H1 (cell line): ENCODE measurements around the gene LTBP1. TPM values are rescaled to one million over a fixed set of nuclear protein-coding genes. Genes with fewer than 3 reads are reported as not detected.

Experiments
- CTCF ChIA-PET: fragments of 300-600 bp; sonication (Branson Sonifier 250); formaldehyde crosslinking; loops from one replicate; lab custom pipeline; 2021; ENCODE audit not compliant: partially characterized antibody; lab: Charles Lee
- POLR2A ChIA-PET: fragments of 300-600 bp; sonication (Branson Sonifier 250); formaldehyde crosslinking; loops from one replicate; lab custom pipeline; 2021; ENCODE audit warnings: inconsistent platforms; ENCODE audit not compliant: partially characterized antibody; lab: Charles Lee
- DNase-seq, 2 experiments: peaks; one replicate each; pipeline versions ENCODE4 v3.0.0 to v3.0.0-alpha.2; 2010 to 2022; ENCODE audit warnings: low spot score in 2 of 2, low read depth in 1 of 2, mixed read lengths in 1 of 2
- FAIRE-seq: peaks from 2 replicates; lab custom pipeline; 2011; peaks lifted over from hg19 to GRCh38; lab: Jason Lieb, UNC
- H2AFZ ChIP-seq: 2 replicates; pipeline ENCODE4 v1.8.1; 2012; ENCODE audit warnings: low read length, inconsistent platforms
- H2AK5ac ChIP-seq: 2 replicates; pipeline ENCODE4 v1.6.1; 2013; ENCODE audit warnings: low read depth, low read length
- H2BK120ac ChIP-seq: replicated peaks from 2 replicates; pipeline ENCODE3; 2013; ENCODE audit warnings: low read depth, low read length, inconsistent platforms
- H2BK12ac ChIP-seq: 2 replicates; pipeline ENCODE4 v1.6.1; 2013; ENCODE audit warnings: low read depth, low read length
- H2BK15ac ChIP-seq: 2 replicates; pipeline ENCODE4 v1.6.1; 2013; ENCODE audit warnings: low read length
- H2BK20ac ChIP-seq: 2 replicates; pipeline ENCODE4 v1.6.1; 2013; ENCODE audit warnings: low read length
- H2BK5ac ChIP-seq: 2 replicates; pipeline ENCODE4 v1.6.1; 2013; ENCODE audit warnings: low read depth, low read length
- H3K14ac ChIP-seq: 2 replicates; pipeline ENCODE4 v1.6.1; 2013; ENCODE audit warnings: inconsistent platforms; ENCODE audit not compliant: insufficient read length
- H3K18ac ChIP-seq: 2 replicates; pipeline ENCODE4 v1.6.1; 2013; ENCODE audit warnings: low read length; ENCODE audit errors: extremely low read depth
- H3K23ac ChIP-seq: 2 replicates; pipeline ENCODE4 v1.6.1; 2013; ENCODE audit warnings: inconsistent platforms; ENCODE audit not compliant: insufficient read length
- H3K23me2 ChIP-seq: 2 replicates; pipeline ENCODE4 v1.6.1; 2013; ENCODE audit warnings: low read depth, low read length
- H3K27ac ChIP-seq: 2 replicates; pipeline ENCODE4 v1.6.1; 2011; ENCODE audit warnings: low read depth, low read length, inconsistent platforms
- H3K27me3 ChIP-seq, 4 experiments: replicated peaks in 1 of 4; 1 replicate in 1 of 4; 2 replicates in 3 of 4; pipeline versions ENCODE4 v1.6.1 to v1.8.1; 2011 to 2013; ENCODE audit warnings: low read length in 3 of 4, mild to moderate bottlenecking in 3 of 4, inconsistent platforms in 2 of 4, mixed read lengths in 2 of 4, moderate library complexity in 1 of 4; ENCODE audit not compliant: control insufficient read depth in 3 of 4, insufficient read depth in 3 of 4; ENCODE audit errors: extremely low read depth in 1 of 4
- H3K36me3 ChIP-seq, 4 experiments: 2 replicates each; pipeline versions ENCODE4 v1.6.1 to v1.8.1; 2011 to 2013; ENCODE audit warnings: mild to moderate bottlenecking in 4 of 4, low read length in 3 of 4, moderate library complexity in 2 of 4, control low read depth in 1 of 4, inconsistent platforms in 1 of 4; ENCODE audit not compliant: insufficient read depth in 4 of 4, control insufficient read depth in 2 of 4
- H3K4ac ChIP-seq: replicated peaks from 2 replicates; pipeline ENCODE3; 2013; ENCODE audit warnings: low read length, low read depth, mixed read lengths, inconsistent platforms; ENCODE audit not compliant: insufficient read length
- H3K4me1 ChIP-seq, 4 experiments: replicated peaks in 1 of 4; 1 replicate in 1 of 4; 2 replicates in 3 of 4; pipeline versions ENCODE4 v1.6.1 to v1.8.1; 2011 to 2013; ENCODE audit warnings: low read length in 3 of 4, inconsistent platforms in 2 of 4, mixed read lengths in 1 of 4; ENCODE audit not compliant: insufficient read depth in 4 of 4, control insufficient read depth in 3 of 4
- H3K4me2 ChIP-seq, 2 experiments: 2 replicates each; pipeline versions ENCODE4 v1.6.1 to v1.8.1; 2011 to 2013; ENCODE audit warnings: low read depth in 2 of 2, low read length in 2 of 2, control low read depth in 1 of 2, inconsistent platforms in 1 of 2, mild to moderate bottlenecking in 1 of 2; ENCODE audit not compliant: insufficient read depth in 1 of 2
- H3K4me3 ChIP-seq, 4 experiments: fragments of 200-600, 300-600 bp in 1 of 4; sonication (generic), shearing (Covaris generic), sonication (Bioruptor Twin) in 1 of 4; 2 replicates each; pipeline versions ENCODE4 v1.5.1 to v1.8.1; 2011 to 2016; ENCODE audit warnings: low read length in 4 of 4, low read depth in 3 of 4, control low read depth in 2 of 4, inconsistent platforms in 2 of 4, mild to moderate bottlenecking in 2 of 4, mixed read lengths in 1 of 4, moderate library complexity in 1 of 4; ENCODE audit not compliant: insufficient read depth in 2 of 4; ENCODE audit errors: extremely low read depth in 1 of 4
- H3K56ac ChIP-seq: replicated peaks from 2 replicates; pipeline ENCODE3; 2013; ENCODE audit warnings: low read depth, mild to moderate bottlenecking, mixed read lengths, low read length, inconsistent platforms; ENCODE audit not compliant: insufficient read length
- H3K79me1 ChIP-seq: 2 replicates; pipeline ENCODE4 v1.6.1; 2013; ENCODE audit warnings: low read depth, low read length, control low read depth
- H3K79me2 ChIP-seq, 2 experiments: 2 replicates each; pipeline versions ENCODE4 v1.6.1 to v1.8.1; 2012 to 2013; ENCODE audit warnings: low read length in 2 of 2, mild to moderate bottlenecking in 2 of 2, inconsistent platforms in 1 of 2; ENCODE audit not compliant: insufficient read depth in 2 of 2, control insufficient read depth in 1 of 2
- H3K9ac ChIP-seq, 4 experiments: replicated peaks in 1 of 4; 1 replicate in 1 of 4; 2 replicates in 3 of 4; pipeline versions ENCODE4 v1.6.1 to v1.8.1; 2011 to 2013; ENCODE audit warnings: low read depth in 3 of 4, low read length in 3 of 4, control low read depth in 2 of 4, mild to moderate bottlenecking in 2 of 4, moderate library complexity in 2 of 4, inconsistent platforms in 1 of 4; ENCODE audit errors: extremely low read depth in 1 of 4
- H3K9me3 ChIP-seq, 2 experiments: 2 replicates each; pipeline versions ENCODE4 v1.6.1 to v1.8.1; 2012 to 2013; ENCODE audit warnings: mild to moderate bottlenecking in 2 of 2, moderate library complexity in 2 of 2, control low read depth in 1 of 2, inconsistent platforms in 1 of 2, low read depth in 1 of 2, low read length in 1 of 2, mixed read lengths in 1 of 2; ENCODE audit not compliant: insufficient read depth in 2 of 2
- H4K20me1 ChIP-seq, 2 experiments: replicated peaks in 1 of 2; 2 replicates each; pipeline versions ENCODE3 to v1.8.1; 2011 to 2013; ENCODE audit warnings: inconsistent platforms in 2 of 2, low read length in 2 of 2, mild to moderate bottlenecking in 1 of 2; ENCODE audit not compliant: insufficient read depth in 2 of 2, control insufficient read depth in 1 of 2
- H4K5ac ChIP-seq: 2 replicates; pipeline ENCODE4 v1.6.1; 2013; ENCODE audit warnings: low read length, low read depth, mixed read lengths, inconsistent platforms; ENCODE audit not compliant: insufficient read length
- H4K8ac ChIP-seq: 2 replicates; pipeline ENCODE4 v1.8.0; 2013; ENCODE audit warnings: mild to moderate bottlenecking, moderate library complexity, low read length, inconsistent platforms; ENCODE audit not compliant: insufficient read depth; ENCODE audit errors: extremely low read depth
- H4K91ac ChIP-seq: replicated peaks from 2 replicates; pipeline ENCODE3; 2013; ENCODE audit warnings: low read length, mixed read lengths, inconsistent platforms; ENCODE audit not compliant: insufficient read length
- CBX8 ChIP-seq: fragments of 300-800, 300-1000 bp; sonication (generic); IDR thresholded peaks from 2 replicates; pipeline ENCODE4 v1.7.1; 2016; ENCODE audit warnings: low read depth, low read length, borderline replicate concordance
- NANOG ChIP-seq: IDR thresholded peaks from 2 replicates; pipeline ENCODE4 v1.6.1; 2011; ENCODE audit warnings: low read length, low read depth, mild to moderate bottlenecking, inconsistent platforms; ENCODE audit not compliant: insufficient read depth, poor library complexity, severe bottlenecking
- TAF7 ChIP-seq: optimal IDR thresholded peaks from 2 replicates; pipeline ENCODE3; 2011; ENCODE audit warnings: low read depth, mild to moderate bottlenecking, inconsistent platforms, low read length, moderate library complexity, borderline replicate concordance
- WGBS, 2 experiments: shearing (Covaris generic) in 1 of 2; methylation state at CpG; one replicate each; pipeline versions ENCODE4 v1.1.6 to v1.1.7; 2013 to 2015; ENCODE audit warnings: low lambda C conversion rate in 2 of 2, mixed read lengths in 2 of 2, inconsistent platforms in 1 of 2, low coverage in 1 of 2, missing lambda C conversion rate in 1 of 2; ENCODE audit not compliant: insufficient replicate concordance in 2 of 2, insufficient coverage in 1 of 2, insufficient read length in 1 of 2; ENCODE audit errors: extremely low coverage in 1 of 2, missing lambda C conversion rate in 1 of 2; 5-methylcytosine and 5-hydroxymethylcytosine counted together
- polyA plus RNA-seq, 7 experiments: library from polyadenylated mRNA; depleted of rRNA in 3 of 7; stranded (reverse) in 5 of 7; unstranded in 2 of 7; fragments of >200 nt in 5 of 7; fragments of 200-250 nt in 2 of 7; gene quantifications; 1 replicate in 5 of 7; 2 replicates in 1 of 7; 4 replicates in 1 of 7; pipeline versions ENCODE4 v1.2.1 to v1.2.3, GENCODE V29; 2011 to 2013; ENCODE audit warnings: missing spikeins in 2 of 7, mixed read lengths in 2 of 7
- total RNA-seq: library from RNA; stranded (reverse); fragmentation: NEBNext Ultra II Directional; extraction: Animal tissue kit (Norgen Biotek cat#: 25700); gene quantifications from 2 replicates; pipeline ENCODE4 v1.2.1, GENCODE V29; 2021

Gene LTBP1
- total and polyA plus RNA-seq, 2 of the 8 experiments (the other 6 are each of a cell fraction or from before 2014, with no cell fraction given) = 15.4 to 24.7 TPM

DNA sequence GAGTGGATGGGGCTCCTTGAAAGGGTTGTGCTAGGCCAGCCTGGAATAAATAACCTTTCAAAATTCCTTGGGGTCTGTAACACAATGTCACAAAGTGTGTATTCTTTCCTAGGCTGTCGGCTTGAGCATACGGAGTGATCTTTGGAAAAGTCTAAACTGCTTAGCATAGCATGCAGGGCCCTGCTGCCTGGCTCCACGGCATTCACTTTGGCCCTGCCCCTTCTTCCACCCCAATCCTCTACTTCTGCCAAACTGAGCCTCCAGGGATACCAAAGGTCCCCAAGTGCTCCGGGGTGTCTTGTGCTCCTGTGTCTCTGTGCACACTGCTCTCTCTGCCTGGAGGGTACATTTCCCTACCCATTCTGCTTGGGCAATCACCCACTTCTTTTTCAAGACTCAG is 196.1 kb downstream of the LTBP1 start:
- no peak for TF ChIP-seq TAF7
- TF ChIP-seq CBX8 = no peak
- TF ChIP-seq NANOG = no peak
- ChIA-PET CTCF (no interaction called here), POLR2A (interaction anchor here (0.6 kb wide), 1 partner anchor 106 kb away, joined by 4 read pairs; no protein-coding TSS in a partner anchor)
- Histone ChIP-seq H3K14ac (no peak overlapping the region), H3K56ac (no peak overlapping the region), H3K23me2 (no peaks in the 10 kb centered on the region), H2AFZ (no peak overlapping the region), H3K4me3 (no peak overlapping the region), H4K8ac (no peak overlapping the region), H2BK12ac (no peak overlapping the region), H2AK5ac (no peak overlapping the region), H3K9ac (no peak overlapping the region), H2BK5ac (no peak overlapping the region), H2BK15ac (no peak overlapping the region), H3K27me3 (no peaks in the 10 kb centered on the region), H3K9me3 (no peaks in the 10 kb centered on the region; a peak in 1 of 4 replicates), H2BK120ac (no peak overlapping the region), H4K20me1 (no peaks in the 10 kb centered on the region), H3K4me1 (peaks cover 0 to 4% (median under 1%) of the 10 kb centered on the region in 4 experiments; a peak in 2 of 7 replicates), H2BK20ac (no peak overlapping the region), H3K79me2 (no peaks in the 10 kb centered on the region), H3K27ac (no peak overlapping the region), H3K23ac (no peak overlapping the region), H3K4me2 (no peak overlapping the region), H3K18ac (no peak overlapping the region), H3K36me3 (no peaks in the 10 kb centered on the region), H3K79me1 (no peaks in the 10 kb centered on the region), H3K4ac (no peak overlapping the region), H4K5ac (no peak overlapping the region), H4K91ac (no peak overlapping the region)
- no peak for DNase-seq
- FAIRE-seq = no peak
- WGBS, 2 experiments = 90% methylated on average over 4 of the region's 4 CpGs; no CpG with 5 or more reads in 1 of the 2 experiments
